Activated CD8-positive, alpha-beta memory T cell treated with anti-CD3 and anti-CD28 coated beads, Interleukin-2, amount 50 U/mL, for 1 hour (primary cell): ENCODE data around the gene CCNA1.

Experiments
- DNase-seq: peaks from one replicate; pipeline ENCODE4 v3.0.0-alpha.2; 2020; ENCODE audit errors: extremely low read depth

CCNA1 gene

GRCh38 chr13:36432106-36432544, at the start of gene CCNA1:
Gene CCNA1, plus strand, starts transcription at chr13:36432495. Its CDS starts 562 bp downstream, at chr13:36433057.
- DNase-seq = no peak

GRCh38 chr13:36385489-36385888, 46.8 kb upstream of the CCNA1 start:
- DNase-seq = no peak

GRCh38 chr13:36395280-36395679, 37.0 kb upstream of the CCNA1 start:
- DNase-seq = no peak

GRCh38 chr13:36405151-36405550, 27.1 kb upstream of the CCNA1 start:
- DNase-seq = no peak

- no peak for DNase-seq
These were observed 19.6 kb upstream of the CCNA1 start for GRCh38 chr13:36412736-36413135.

GRCh38 chr13:36413161-36413560, 19.1 kb upstream of the CCNA1 start:
- DNase-seq = no peak

GRCh38 chr13:36414461-36414860, 17.8 kb upstream of the CCNA1 start:
- DNase-seq = no peak

GRCh38 chr13:36417331-36417730, 15.0 kb upstream of the CCNA1 start:
- DNase-seq = no peak

GRCh38 chr13:36418022-36418805, 14.1 kb upstream of the CCNA1 start:
- no peak for DNase-seq

- peak; percentile 12 for DNase-seq
These were observed 11.8 kb upstream of the CCNA1 start for GRCh38 chr13:36420437-36420891.

- no peak for DNase-seq
These were observed 10.8 kb upstream of the CCNA1 start for GRCh38 chr13:36421447-36421846.

- DNase-seq = no peak
These were observed 4.2 kb upstream of the CCNA1 start for GRCh38 chr13:36428086-36428485.

- no peak for DNase-seq
These were observed 1.8 kb upstream of the CCNA1 start for GRCh38 chr13:36430247-36431203.

GRCh38 chr13:36431204-36432105, 840 bp upstream of the CCNA1 start:
- DNase-seq = no peak

- DNase-seq = no peak
These were observed 4.5 kb downstream of the CCNA1 start for GRCh38 chr13:36436811-36437210.

- no peak for DNase-seq
These were observed 6.5 kb downstream of the CCNA1 start for GRCh38 chr13:36438594-36439483.

- DNase-seq = no peak
These were observed 13.0 kb downstream of the CCNA1 start for GRCh38 chr13:36445278-36445677.

- no peak for DNase-seq
These were observed 13.6 kb downstream of the CCNA1 start for GRCh38 chr13:36445891-36446351.

GRCh38 chr13:36447501-36447900, 15.2 kb downstream of the CCNA1 start:
- no peak for DNase-seq

GRCh38 chr13:36450534-36450933, 18.2 kb downstream of the CCNA1 start:
- DNase-seq = no peak
